Natural killer cell (primary cell): ENCODE measurements around the gene PRKAG2. TPM values are rescaled to one million over a fixed set of nuclear protein-coding genes. Genes with fewer than 3 reads are reported as not detected.

Experiments
- ATAC-seq, 3 donors: fragments of 150-1000 bp in 2 of 3; fragments of 200-7000 bp in 1 of 3; cut with Tn5 transposase; 1 replicate in 1 of 3; 2 replicates in 2 of 3; pipeline ENCODE4 v1.10.0; 2021; ENCODE audit warnings: mild to moderate bottlenecking in 2 of 3, moderate library complexity in 2 of 3
- DNase-seq, 2 donors: peaks; one replicate each; pipeline versions ENCODE4 v3.0.0 to v3.0.0-alpha.2; 2013 to 2021; ENCODE audit warnings: mixed read lengths in 1 of 2
- H3K27ac ChIP-seq: one replicate; pipeline ENCODE4 v1.5.1; 2013; ENCODE audit warnings: mild to moderate bottlenecking, low read length
- H3K27me3 ChIP-seq: one replicate; pipeline ENCODE4 v1.6.1; 2013; ENCODE audit warnings: low read length; ENCODE audit not compliant: control insufficient read depth, insufficient read depth
- H3K36me3 ChIP-seq: one replicate; pipeline ENCODE4 v1.6.1; 2013; ENCODE audit warnings: low read length; ENCODE audit not compliant: control insufficient read depth, insufficient read depth
- H3K4me1 ChIP-seq: one replicate; pipeline ENCODE4 v1.6.1; 2013; ENCODE audit warnings: low read length; ENCODE audit not compliant: control insufficient read depth, insufficient read depth
- H3K4me3 ChIP-seq: one replicate; pipeline ENCODE4 v1.5.1; 2013; ENCODE audit warnings: low read length
- H3K9me3 ChIP-seq: one replicate; pipeline ENCODE4 v1.6.1; 2013; ENCODE audit warnings: low read length; ENCODE audit not compliant: control insufficient read depth, insufficient read depth
- H3K27ac Mint-ChIP-seq, 2 donors: one replicate each; pipeline ENCODE4 v1.8.0; 2022; ENCODE audit warnings: mild to moderate bottlenecking in 2 of 2, mixed read lengths in 2 of 2, moderate library complexity in 1 of 2
- H3K27me3 Mint-ChIP-seq, 2 donors: one replicate each; pipeline ENCODE4 v1.8.0; 2022; ENCODE audit warnings: low read depth in 2 of 2, mixed read lengths in 2 of 2
- H3K36me3 Mint-ChIP-seq: one replicate; pipeline ENCODE4 v1.8.0; 2022; ENCODE audit warnings: mixed read lengths
- H3K4me1 Mint-ChIP-seq, 2 donors: one replicate each; pipeline ENCODE4 v1.8.0; 2022; ENCODE audit warnings: mixed read lengths in 2 of 2
- H3K4me3 Mint-ChIP-seq: one replicate; pipeline ENCODE4 v1.8.0; 2022; ENCODE audit warnings: mild to moderate bottlenecking, moderate library complexity, mixed read lengths
- H3K9me3 Mint-ChIP-seq, 2 donors: one replicate each; pipeline ENCODE4 v1.8.0; 2022; ENCODE audit warnings: mixed read lengths in 2 of 2
- CTCF ChIP-seq: fragments of 200-600 bp; IDR thresholded peaks from one replicate; pipeline ENCODE4 v1.8.0; 2022; ENCODE audit warnings: antibody characterized with exemption
- WGBS: methylation state at CpG from one replicate; pipeline ENCODE4 v1.1.7; 2013; ENCODE audit warnings: missing lambda C conversion rate; ENCODE audit not compliant: insufficient coverage; 5-methylcytosine and 5-hydroxymethylcytosine counted together
- intact Hi-C: fragments of 100-400 bp; cut with micrococcal nuclease; formaldehyde crosslinking; loops from one replicate; pipeline ENCODE4 v1.14.2; 2022
- total RNA-seq, 4 donors: library from RNA; stranded (reverse); fragments of 120-200 nt in 1 of 4; gene quantifications; one replicate each; pipeline versions ENCODE4 v1.2.3 to v1.2.4, GENCODE V29; 2013 to 2022

PRKAG2 gene
- total RNA-seq, 3 donors from 2014 or later (not counting 1 experiment from before 2014, with no cell fraction given), result 42.6 to 66.5 (median 64.4) TPM

DNA sequence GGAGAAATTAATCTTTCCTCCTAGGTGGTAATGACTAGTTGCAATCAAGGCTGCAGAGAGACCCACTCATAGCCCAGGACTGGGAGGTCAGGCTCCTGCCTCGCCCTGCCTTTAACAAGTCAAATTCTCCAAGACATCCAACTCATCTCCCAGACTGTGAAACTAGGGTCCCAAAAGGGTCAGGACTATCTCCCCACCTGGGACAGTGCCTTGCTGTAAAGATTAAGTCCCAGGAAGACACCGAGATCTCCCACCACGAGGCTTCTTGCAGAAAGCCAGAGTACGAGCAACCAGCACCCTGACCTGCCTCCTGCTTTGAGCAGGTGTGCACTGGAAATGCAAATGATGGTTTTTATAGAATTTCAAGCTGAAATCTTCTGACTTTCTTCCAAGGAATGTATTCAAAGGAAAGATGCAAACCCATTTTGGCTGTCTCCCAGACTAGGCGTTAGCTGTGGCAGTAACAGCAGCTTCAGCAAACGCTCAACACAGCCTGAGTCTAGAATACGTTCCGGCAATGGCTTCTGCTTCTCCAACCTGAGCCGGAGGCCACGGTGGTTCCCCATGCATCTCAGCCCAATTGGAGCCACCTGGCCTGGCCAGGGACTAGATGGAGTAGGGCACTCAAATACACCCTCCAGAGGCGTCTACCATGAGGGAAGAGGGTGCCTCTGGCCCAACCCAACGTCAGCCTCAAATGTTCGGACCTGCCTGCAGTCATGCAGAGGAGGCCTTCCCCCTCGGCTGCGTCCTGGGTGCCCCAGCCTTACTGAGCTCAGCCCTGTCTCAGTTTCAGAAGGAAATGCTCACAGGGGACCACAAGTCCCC, 170.4 kb downstream of the PRKAG2 start:
- Histone ChIP-seq H3K36me3 (peaks cover 3% of the 10 kb centered on the region), H3K4me1 (no peaks in the 10 kb centered on the region), H3K27ac (no peak overlapping the region), H3K27me3 (no peaks in the 10 kb centered on the region), H3K4me3 (no peak overlapping the region), H3K9me3 (no peaks in the 10 kb centered on the region)
- Mint-ChIP-seq H3K9me3 (no peaks in the 10 kb centered on the region), H3K4me3 (no peak overlapping the region), H3K27me3 (no peaks in the 10 kb centered on the region), H3K27ac (no peak overlapping the region), H3K36me3 (no peaks in the 10 kb centered on the region), H3K4me1 (peaks cover 18 to 19% of the 10 kb centered on the region in 2 donors)
- intact Hi-C loops, result no loop called here
- DNase-seq (no peak), ATAC-seq (no peak)
- TF ChIP-seq CTCF, result no peak
- 93% methylated on average over 15 of the region's 15 CpGs for WGBS

- Mint-ChIP-seq H3K36me3 (no peaks in the 10 kb centered on the region), H3K9me3 (no peaks in the 10 kb centered on the region), H3K27ac (no peak overlapping the region), H3K4me3 (no peak overlapping the region), H3K4me1 (peaks cover 17 to 19% of the 10 kb centered on the region in 2 donors), H3K27me3 (no peaks in the 10 kb centered on the region)
- H3K36me3 ChIP-seq, result peaks cover 3% of the 10 kb centered on the region
- no peaks in the 10 kb centered on the region for H3K4me1 ChIP-seq
- DNase-seq (peak in 1 of 2 donors; percentile 44), ATAC-seq (peak in 2 of 3 donors; percentile 47 to 60)
- no peak for TF ChIP-seq CTCF
- H3K4me3 ChIP-seq, result no peak overlapping the region
- H3K9me3 ChIP-seq, result no peaks in the 10 kb centered on the region
- intact Hi-C loops, result no loop called here
- no peak overlapping the region for H3K27ac ChIP-seq
- 23% methylated on average over 7 of the region's 7 CpGs for WGBS
- no peaks in the 10 kb centered on the region for H3K27me3 ChIP-seq
Observed at GRCh38 chr7:151705636-151706276, 171.2 kb downstream of the PRKAG2 start.

DNA sequence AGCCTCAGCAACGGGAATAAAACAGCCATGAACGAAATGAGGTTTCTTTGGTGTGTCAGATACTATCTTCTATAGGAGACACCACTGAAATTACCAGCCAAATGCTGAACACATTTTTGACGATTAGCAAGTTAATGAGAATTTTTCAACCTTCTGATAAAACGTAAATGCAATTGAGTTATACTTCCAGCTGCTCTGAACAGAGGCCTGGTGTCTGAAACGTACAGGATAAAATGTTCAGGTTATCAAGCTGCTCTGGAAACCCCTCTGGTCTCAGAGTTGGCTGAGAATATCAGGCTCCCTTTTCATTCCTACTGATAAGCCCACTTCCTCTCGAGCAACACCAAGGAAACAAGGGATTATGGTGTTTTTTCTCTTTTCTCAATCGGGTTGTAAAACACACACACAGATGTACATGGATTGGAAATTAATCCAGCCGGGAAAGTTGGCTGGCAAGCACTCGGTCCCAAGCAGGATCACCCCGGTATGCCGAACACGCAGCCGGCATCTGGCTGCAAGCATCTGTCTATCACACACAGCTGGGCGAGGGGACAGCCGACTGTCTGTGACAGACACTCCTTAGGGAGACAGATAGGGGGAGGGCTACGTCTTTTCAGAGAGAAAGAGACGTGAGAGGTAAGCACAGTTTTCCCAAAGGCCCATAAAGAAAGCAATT, 171.8 kb downstream of the PRKAG2 start:
- H3K4me3 ChIP-seq, result no peak overlapping the region
- no peak for ATAC-seq
- no peak for TF ChIP-seq CTCF
- Mint-ChIP-seq H3K4me1 (peaks cover 12 to 13% of the 10 kb centered on the region in 2 donors), H3K36me3 (no peaks in the 10 kb centered on the region), H3K27ac (no peak overlapping the region), H3K27me3 (no peaks in the 10 kb centered on the region), H3K9me3 (no peaks in the 10 kb centered on the region), H3K4me3 (no peak overlapping the region)
- H3K9me3 ChIP-seq, result no peaks in the 10 kb centered on the region
- no peak overlapping the region for H3K27ac ChIP-seq
- 89% methylated on average over 17 of the region's 17 CpGs for WGBS
- DNase-seq, result no peak
- peaks cover 3% of the 10 kb centered on the region for H3K36me3 ChIP-seq
- H3K4me1 ChIP-seq, result no peaks in the 10 kb centered on the region
- intact Hi-C loops, result no loop called here
- H3K27me3 ChIP-seq, result no peaks in the 10 kb centered on the region
